ENCODE data around the gene USB1. TPM values are rescaled to one million over a fixed set of nuclear protein-coding genes. Genes with fewer than 3 reads are reported as not detected.

Gene USB1
- total RNA-seq, 4 donors from 2014 or later = 31.4 to 79.0 (median 60.0) TPM

GRCh38 chr16:58048494-58049231, 47.5 kb downstream of the USB1 start:
- H3K27ac ChIP-seq = peak overlapping the region; percentile 82 to 97 (median 93)
- 37 to 39% methylated on average over 6 to 13 of the region's 13 CpGs for WGBS, 2 donors

GRCh38 chr16:58049232-58050185, 48.3 kb downstream of the USB1 start:
- no peaks in the 10 kb centered on the region for H3K9me3 ChIP-seq
- peaks cover 0 to 7% of the 10 kb centered on the region in 2 donors for H3K36me3 ChIP-seq
- intact Hi-C loops (cut with DNase I) = no loop called here
- H3K4me1 ChIP-seq = peaks cover 70 to 72% of the 10 kb centered on the region in 2 donors
- TF ChIP-seq CTCF (IDR thresholded peaks at IDR 0.05) = no peak
- peak in 1 of 2 donors; percentile 40 for TF ChIP-seq POLR2A (IDR thresholded peaks at IDR 0.05)
- 41 to 48% methylated on average over 14 to 17 of the region's 17 CpGs for WGBS, 2 donors
- DNase-seq = peak; percentile 94 to 96
- H3K27me3 ChIP-seq = no peaks in the 10 kb centered on the region
- H3K27ac ChIP-seq = peak overlapping the region; percentile 82 to 97 (median 93)
- no peak overlapping the region for H3K4me3 ChIP-seq (replicated peaks in 1 of 3)

More at GRCh38 chr16:58048494-58049231, 47.5 kb downstream of the USB1 start:
- DNase-seq = peak in 1 of 2 donors; percentile 48
- Histone ChIP-seq H3K9me3 (no peaks in the 10 kb centered on the region), H3K36me3 (peaks cover 8 to 15% of the 10 kb centered on the region in 2 donors), H3K27me3 (no peaks in the 10 kb centered on the region), H3K4me3 (replicated peaks in 1 of 3) (no peak overlapping the region), H3K4me1 (peaks cover 70 to 72% of the 10 kb centered on the region in 2 donors)
- intact Hi-C loops (cut with DNase I) = no loop called here
- TF ChIP-seq CTCF (IDR thresholded peaks at IDR 0.05) (no peak), POLR2A (IDR thresholded peaks at IDR 0.05) (no peak)

DNA sequence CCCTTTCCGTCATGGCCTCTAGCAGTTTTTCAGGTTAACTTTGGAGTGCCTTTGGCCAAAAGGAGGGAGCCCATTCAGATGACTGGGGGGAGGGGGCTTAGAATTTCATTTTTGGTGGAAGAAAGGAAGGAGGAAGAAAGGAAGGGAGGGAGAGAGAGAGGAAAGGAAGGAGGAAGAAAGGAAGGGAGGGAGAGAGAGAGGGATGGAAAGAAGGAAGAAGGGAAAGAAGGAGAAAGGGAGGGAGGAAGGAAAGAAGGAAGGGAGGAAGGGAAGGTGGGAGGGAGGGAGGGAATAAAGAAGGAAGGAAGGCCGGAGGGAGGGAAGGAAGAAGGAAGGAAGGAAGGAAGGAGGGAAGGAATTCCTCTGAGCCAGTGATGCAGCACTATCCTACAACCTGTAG, 50.1 kb downstream of the USB1 start:
- intact Hi-C loops (cut with DNase I) = no loop called here
- H3K27me3 ChIP-seq = no peaks in the 10 kb centered on the region
- peaks cover 57 to 64% of the 10 kb centered on the region in 2 donors for H3K4me1 ChIP-seq
- DNase-seq = no peak
- H3K4me3 ChIP-seq (replicated peaks in 1 of 3) = no peak overlapping the region
- 70 to 84% methylated on average over 2 of the region's 2 CpGs for WGBS, 2 donors
- TF ChIP-seq POLR2A (IDR thresholded peaks at IDR 0.05) (no peak), CTCF (IDR thresholded peaks at IDR 0.05) (no peak)
- no peaks in the 10 kb centered on the region for H3K36me3 ChIP-seq
- H3K27ac ChIP-seq = peak overlapping the region; percentile 41 to 97 (median 93)
- H3K9me3 ChIP-seq = no peaks in the 10 kb centered on the region

GRCh38 chr16:58051821-58052603, 50.8 kb downstream of the USB1 start:
- no peaks in the 10 kb centered on the region for H3K27me3 ChIP-seq
- H3K36me3 ChIP-seq = no peaks in the 10 kb centered on the region
- no peak overlapping the region for H3K4me3 ChIP-seq (replicated peaks in 1 of 3)
- H3K27ac ChIP-seq = peak overlapping the region; percentile 41 to 97 (median 93)
- TF ChIP-seq POLR2A (IDR thresholded peaks at IDR 0.05) (no peak), CTCF (IDR thresholded peaks at IDR 0.05) (no peak)
- H3K9me3 ChIP-seq = no peaks in the 10 kb centered on the region
- intact Hi-C loops (cut with DNase I) = no loop called here
- 54 to 65% methylated on average over 6 to 8 of the region's 10 CpGs for WGBS, 2 donors
- H3K4me1 ChIP-seq = peaks cover 55 to 63% of the 10 kb centered on the region in 2 donors
- DNase-seq = peak; percentile 51 to 56

All from thyroid gland (tissue), 4 donors.